ENCODE measurements around the gene PRKD2.

Gene PRKD2

GRCh38 chr19:46732172-46732938 is 15.4 kb upstream of the PRKD2 start:
- H3K27ac ChIP-seq, result no peak overlapping the region
- TF ChIP-seq CTCF (conservative IDR thresholded peaks at IDR 0.05), result no peak

GRCh38 chr19:46731584-46731983 is 14.7 kb upstream of the PRKD2 start:
- H3K27ac ChIP-seq, result no peak overlapping the region
- no peak for TF ChIP-seq CTCF (conservative IDR thresholded peaks at IDR 0.05)

GRCh38 chr19:46731007-46731501 is 14.1 kb upstream of the PRKD2 start:
- no peak overlapping the region for H3K27ac ChIP-seq

GRCh38 chr19:46730595-46730994 is 13.7 kb upstream of the PRKD2 start:
- no peak for TF ChIP-seq CTCF (conservative IDR thresholded peaks at IDR 0.05)
- no peak overlapping the region for H3K27ac ChIP-seq

More at GRCh38 chr19:46731007-46731501, 14.1 kb upstream of the PRKD2 start:
- TF ChIP-seq CTCF (conservative IDR thresholded peaks at IDR 0.05), result no peak

DNA sequence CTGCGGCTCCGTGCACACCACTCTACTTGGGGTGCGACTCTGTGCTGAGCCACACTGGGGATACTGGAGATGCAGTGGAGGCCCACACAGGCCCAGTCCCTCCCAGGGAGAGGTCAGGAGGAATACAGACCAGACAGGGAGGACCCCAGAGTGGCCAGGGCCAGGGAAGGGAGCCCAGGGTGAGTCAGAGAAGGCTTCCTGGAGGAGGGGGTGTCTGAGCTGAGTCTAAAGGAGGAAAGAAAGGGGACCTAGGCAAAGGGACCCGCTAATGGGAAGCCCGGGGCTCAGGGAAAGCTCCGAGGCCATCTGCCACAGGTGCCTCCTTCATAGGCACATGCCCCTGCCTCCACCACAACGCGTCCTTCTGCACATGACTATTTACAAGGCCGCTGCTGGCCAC is 13.3 kb upstream of the PRKD2 start:
- H3K27ac ChIP-seq, result no peak overlapping the region
- no peak for TF ChIP-seq CTCF (conservative IDR thresholded peaks at IDR 0.05)

DNA sequence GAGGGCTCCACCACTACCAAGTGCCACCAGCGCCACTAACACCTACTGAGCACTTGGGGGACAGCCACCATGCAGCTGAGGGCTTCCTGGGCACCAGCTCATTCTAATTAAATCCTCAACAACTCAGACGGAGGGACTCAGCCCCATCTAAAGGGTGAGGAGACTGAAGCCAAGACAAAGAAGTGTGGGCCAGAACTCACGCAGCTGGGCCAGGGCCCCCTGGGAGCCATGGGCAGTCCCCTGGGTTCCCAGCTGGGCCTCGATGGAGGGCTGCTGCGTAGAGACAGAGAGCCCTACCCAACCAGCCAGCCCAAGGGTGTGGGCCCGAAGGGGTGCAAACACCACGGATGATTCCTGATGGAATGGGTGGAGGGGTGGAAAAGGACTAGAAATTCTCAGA is 12.8 kb upstream of the PRKD2 start:
- TF ChIP-seq CTCF (conservative IDR thresholded peaks at IDR 0.05), result no peak
- no peak overlapping the region for H3K27ac ChIP-seq

DNA sequence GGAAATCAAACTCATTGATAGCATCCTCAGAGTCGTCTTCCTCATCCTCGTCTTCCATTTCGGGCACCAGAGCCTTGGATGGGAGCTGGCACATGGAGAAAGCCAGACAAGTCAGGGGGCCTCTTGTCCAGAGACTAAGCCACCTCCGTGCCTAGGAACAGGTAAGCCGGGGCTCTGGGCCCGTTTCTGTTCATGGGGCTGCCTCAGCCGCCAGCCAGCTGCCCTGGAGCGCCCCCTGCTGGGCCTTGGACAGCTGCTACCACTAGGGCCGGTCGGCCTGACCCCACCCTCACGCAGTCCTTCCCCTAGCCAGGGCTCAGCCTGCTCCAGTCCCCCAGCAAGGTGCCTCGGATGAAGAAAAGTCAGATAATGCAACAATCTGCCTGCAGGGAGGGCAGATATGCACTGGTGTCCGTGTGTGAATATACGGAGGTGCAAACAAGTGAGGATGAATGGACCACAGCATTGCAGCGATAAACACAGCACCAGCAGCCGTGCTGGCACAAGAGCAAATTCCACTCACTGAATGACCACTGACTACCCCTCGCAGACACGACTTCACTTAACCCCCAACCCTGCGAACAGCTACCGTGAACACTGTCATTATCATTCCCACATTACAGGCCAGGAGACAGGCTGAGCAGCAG is 11.9 kb upstream of the PRKD2 start:
- peak; percentile 96 for TF ChIP-seq CTCF (conservative IDR thresholded peaks at IDR 0.05)
- H3K27ac ChIP-seq, result no peak overlapping the region
